Uterus (tissue), 4 donors: Measurements from ENCODE around the gene BCAP29. TPM values are rescaled to one million over a fixed set of nuclear protein-coding genes. Genes with fewer than 3 reads are reported as not detected.

ENCODE experiments used
- DNase-seq, 2 donors: peaks; one replicate each; pipeline ENCODE4 v3.0.0-alpha.2; 2019 to 2020
- H3K27ac ChIP-seq, 2 donors: fragments of 200-600 bp; sonication (generic); 1 replicate in 1 of 2; 2 replicates in 1 of 2; pipeline ENCODE4 v1.5.1; 2016 to 2018
- H3K27me3 ChIP-seq, 2 donors: fragments of 200-600 bp; sonication (generic); one replicate each; pipeline ENCODE4 v1.5.1; 2018 to 2019; ENCODE audit warnings: control low read depth in 1 of 2
- H3K36me3 ChIP-seq, 2 donors: fragments of 200-600 bp; sonication (generic); one replicate each; pipeline ENCODE4 v1.5.1; 2019; ENCODE audit warnings: control low read depth in 1 of 2
- H3K4me1 ChIP-seq, 2 donors: fragments of 200-600 bp; sonication (generic); one replicate each; pipeline ENCODE4 v1.5.1; 2018 to 2019; ENCODE audit warnings: control low read depth in 1 of 2
- H3K4me3 ChIP-seq, 2 donors: fragments of 200-600 bp; sonication (generic); 1 replicate in 1 of 2; 2 replicates in 1 of 2; pipeline ENCODE4 v1.5.1; 2018 to 2019; ENCODE audit warnings: mild to moderate bottlenecking in 1 of 2
- H3K9me3 ChIP-seq, 2 donors: fragments of 200-600 bp; sonication (generic); one replicate each; pipeline ENCODE4 v1.5.1; 2019; ENCODE audit warnings: control low read depth in 1 of 2
- POLR2A ChIP-seq, 2 donors: fragments of 450-650 bp; IDR thresholded peaks; one replicate each; pipeline ENCODE4 v1.6.1; 2016; ENCODE audit warnings: antibody characterized with exemption in 2 of 2, mild to moderate bottlenecking in 1 of 2, moderate library complexity in 1 of 2
- intact Hi-C: fragments of 100-400 bp; cut with DNase I; formaldehyde crosslinking; loops from one replicate; pipeline ENCODE4 v1.15.1; 2023; ENCODE audit warnings: low total_unique reads
- total RNA-seq, 4 donors: library from RNA; depleted of rRNA in 3 of 4; stranded (reverse); fragments of >200 nt in 3 of 4; gene quantifications; one replicate each; pipeline versions ENCODE4 v1.1.0 to v1.2.4, GENCODE V29; 2014 to 2023
- TF ChIP-seq, protein P1 (sequence below), 4 experiments: fragments of 200-600 bp in 2 of 4; fragments of 450-650 bp in 2 of 4; sonication (generic) in 2 of 4; IDR thresholded peaks; one replicate each; pipeline ENCODE4 v1.5.1; 2016 to 2019; ENCODE audit warnings: antibody characterized with exemption in 4 of 4, mild to moderate bottlenecking in 2 of 4, moderate library complexity in 1 of 4
- donor health status: DM: yes; HTN: yes; CAD: no.

BCAP29 gene
- total RNA-seq, 4 donors from 2014 or later, result 13.6 to 287 (median 110) TPM

- Histone ChIP-seq H3K27ac (peak overlapping the region; percentile 44 to 50), H3K4me1 (no peaks in the 10 kb centered on the region), H3K9me3 (no peaks in the 10 kb centered on the region), H3K4me3 (no peak overlapping the region), H3K27me3 (no peaks in the 10 kb centered on the region), H3K36me3 (no peaks in the 10 kb centered on the region)
- TF ChIP-seq, protein P1, sequence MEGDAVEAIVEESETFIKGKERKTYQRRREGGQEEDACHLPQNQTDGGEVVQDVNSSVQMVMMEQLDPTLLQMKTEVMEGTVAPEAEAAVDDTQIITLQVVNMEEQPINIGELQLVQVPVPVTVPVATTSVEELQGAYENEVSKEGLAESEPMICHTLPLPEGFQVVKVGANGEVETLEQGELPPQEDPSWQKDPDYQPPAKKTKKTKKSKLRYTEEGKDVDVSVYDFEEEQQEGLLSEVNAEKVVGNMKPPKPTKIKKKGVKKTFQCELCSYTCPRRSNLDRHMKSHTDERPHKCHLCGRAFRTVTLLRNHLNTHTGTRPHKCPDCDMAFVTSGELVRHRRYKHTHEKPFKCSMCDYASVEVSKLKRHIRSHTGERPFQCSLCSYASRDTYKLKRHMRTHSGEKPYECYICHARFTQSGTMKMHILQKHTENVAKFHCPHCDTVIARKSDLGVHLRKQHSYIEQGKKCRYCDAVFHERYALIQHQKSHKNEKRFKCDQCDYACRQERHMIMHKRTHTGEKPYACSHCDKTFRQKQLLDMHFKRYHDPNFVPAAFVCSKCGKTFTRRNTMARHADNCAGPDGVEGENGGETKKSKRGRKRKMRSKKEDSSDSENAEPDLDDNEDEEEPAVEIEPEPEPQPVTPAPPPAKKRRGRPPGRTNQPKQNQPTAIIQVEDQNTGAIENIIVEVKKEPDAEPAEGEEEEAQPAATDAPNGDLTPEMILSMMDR (IDR thresholded peaks at IDR 0.05), result no peak
- no peak for TF ChIP-seq POLR2A (IDR thresholded peaks at IDR 0.05)
- no peak for DNase-seq
- intact Hi-C loops, result no loop called here
Observed at GRCh38 chr7:107610323-107610722, 30.3 kb downstream of the BCAP29 start.

DNA sequence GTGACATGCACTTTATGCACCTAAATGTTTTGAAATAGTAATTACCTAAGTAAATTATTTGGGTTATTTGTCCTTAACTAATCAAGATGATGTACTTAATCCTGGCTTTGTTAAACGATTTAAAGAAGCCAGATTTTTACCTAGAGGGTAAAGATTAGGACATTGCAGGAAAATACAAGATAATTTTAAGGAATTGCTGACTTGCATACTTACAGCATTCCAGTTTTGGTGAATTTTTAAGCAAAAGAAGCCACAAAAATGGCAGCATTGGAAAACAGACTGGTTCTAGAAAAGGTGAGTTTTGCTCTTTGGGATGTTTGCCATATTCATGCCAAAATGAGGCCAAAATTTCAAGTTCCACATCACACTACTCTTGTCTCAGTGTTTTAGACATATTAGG, 33.4 kb downstream of the BCAP29 start:
- no peak for DNase-seq

DNA sequence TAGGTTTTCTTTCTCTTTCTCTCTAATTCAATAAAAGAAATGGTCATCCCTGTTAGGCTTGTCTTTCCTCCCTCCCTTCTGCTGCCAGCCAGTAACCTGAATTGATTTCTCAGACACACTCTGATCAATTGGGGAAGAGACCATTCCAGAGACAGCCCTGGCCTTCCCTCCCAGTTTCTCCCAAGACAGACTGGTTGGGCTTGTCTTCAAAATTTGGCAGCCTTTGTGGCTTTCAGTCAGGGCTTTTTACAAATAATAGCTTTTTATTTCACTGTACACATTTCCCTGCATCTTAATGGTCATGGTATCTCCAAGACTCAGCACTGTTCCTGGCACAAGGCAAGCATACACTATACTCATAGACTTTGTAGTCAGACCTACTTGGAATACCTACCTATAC, 33.9 kb downstream of the BCAP29 start:
- no peak overlapping the region for H3K4me3 ChIP-seq
- H3K4me1 ChIP-seq, result peaks cover 0 to 4% of the 10 kb centered on the region in 2 donors
- no peaks in the 10 kb centered on the region for H3K27me3 ChIP-seq
- no peak for DNase-seq
- intact Hi-C loops, result no loop called here
- TF ChIP-seq, protein P1 (IDR thresholded peaks at IDR 0.05), result no peak
- TF ChIP-seq POLR2A (IDR thresholded peaks at IDR 0.05), result no peak
- H3K36me3 ChIP-seq, result no peaks in the 10 kb centered on the region
- H3K27ac ChIP-seq, result no peak overlapping the region
- no peaks in the 10 kb centered on the region for H3K9me3 ChIP-seq

More for the DNA sequence above, 33.4 kb downstream of the BCAP29 start:
- no peaks in the 10 kb centered on the region for H3K27me3 ChIP-seq
- no peak overlapping the region for H3K4me3 ChIP-seq
- H3K9me3 ChIP-seq, result no peaks in the 10 kb centered on the region
- H3K4me1 ChIP-seq, result no peaks in the 10 kb centered on the region
- no peak for TF ChIP-seq POLR2A (IDR thresholded peaks at IDR 0.05)
- TF ChIP-seq, protein P1 (IDR thresholded peaks at IDR 0.05), result no peak
- intact Hi-C loops, result no loop called here
- no peaks in the 10 kb centered on the region for H3K36me3 ChIP-seq
- H3K27ac ChIP-seq, result no peak overlapping the region

DNA sequence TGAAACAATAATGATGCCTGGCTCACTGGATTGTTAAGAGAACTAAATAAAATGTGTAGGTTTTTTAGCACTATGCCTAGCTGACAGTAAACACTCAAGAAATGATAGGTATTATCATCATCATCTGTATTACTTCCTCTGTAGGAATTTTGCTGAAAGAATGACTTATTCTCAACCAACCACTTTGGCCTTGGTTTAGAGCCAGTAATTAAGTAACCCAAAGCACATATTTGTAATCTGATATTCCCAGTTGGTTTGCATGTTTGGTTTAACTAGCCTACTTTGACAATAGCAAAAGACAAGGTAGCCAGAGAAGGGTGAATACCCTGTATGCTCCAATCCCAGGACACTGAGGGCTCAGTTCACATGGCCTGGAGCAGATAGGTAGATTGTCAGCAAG, 34.4 kb downstream of the BCAP29 start:
- TF ChIP-seq, protein P1 (IDR thresholded peaks at IDR 0.05), result no peak
- no peak for TF ChIP-seq POLR2A (IDR thresholded peaks at IDR 0.05)
- Histone ChIP-seq H3K4me3 (no peak overlapping the region), H3K36me3 (no peaks in the 10 kb centered on the region), H3K4me1 (peaks cover 0 to 8% of the 10 kb centered on the region in 2 donors), H3K27ac (no peak overlapping the region), H3K27me3 (no peaks in the 10 kb centered on the region), H3K9me3 (no peaks in the 10 kb centered on the region)
- intact Hi-C loops, result no loop called here
- no peak for DNase-seq

DNA sequence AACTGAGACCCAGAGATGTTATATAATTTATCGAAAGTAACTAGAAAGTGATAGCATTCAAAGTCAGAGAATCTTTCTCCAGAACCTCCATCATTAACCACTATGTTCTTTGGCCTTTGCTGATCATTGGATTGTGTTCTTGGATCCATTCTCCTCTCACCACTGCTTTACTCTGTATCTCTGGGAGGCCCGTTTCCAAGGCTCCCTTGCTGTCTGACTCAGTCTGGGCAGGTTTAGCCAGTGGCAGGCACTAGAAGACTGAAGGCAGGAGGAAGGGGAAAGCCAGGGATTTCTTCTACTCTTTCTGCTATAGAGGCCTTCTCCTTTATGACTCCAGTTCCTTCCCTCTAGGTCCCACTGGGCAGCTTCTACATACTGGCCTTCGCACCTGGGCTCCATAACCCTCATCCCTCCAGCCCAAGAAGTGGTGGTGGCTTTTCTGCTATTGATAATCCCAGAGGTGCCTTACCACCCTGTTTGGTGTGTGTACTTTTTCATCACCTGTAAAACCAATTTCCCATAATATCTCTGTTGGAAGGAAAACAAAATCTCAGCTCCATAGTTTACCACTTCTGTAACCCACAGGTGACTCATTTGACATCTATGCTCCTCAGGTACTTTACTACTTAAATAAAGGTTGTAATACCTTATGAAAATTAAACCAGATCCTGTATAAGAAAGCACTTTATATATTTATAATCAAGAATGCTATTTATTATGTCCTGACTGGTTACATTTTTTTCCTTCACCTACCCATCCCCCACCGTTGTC, 36.0 kb downstream of the BCAP29 start:
- no peaks in the 10 kb centered on the region for H3K27me3 ChIP-seq

More for the DNA sequence above, 36.0 kb downstream of the BCAP29 start:
- peaks cover 0 to 9% of the 10 kb centered on the region in 2 donors for H3K4me1 ChIP-seq
- no peak for DNase-seq
- no peak overlapping the region for H3K4me3 ChIP-seq
- H3K36me3 ChIP-seq, result no peaks in the 10 kb centered on the region
- TF ChIP-seq POLR2A (IDR thresholded peaks at IDR 0.05), result no peak
- TF ChIP-seq, protein P1 (IDR thresholded peaks at IDR 0.05), result no peak
- intact Hi-C loops, result no loop called here
- H3K9me3 ChIP-seq, result no peaks in the 10 kb centered on the region
- no peak overlapping the region for H3K27ac ChIP-seq
